Endothelial cell of umbilical vein (primary cell): ENCODE measurements around the gene BPIFB3. TPM values are rescaled to one million over a fixed set of nuclear protein-coding genes. Genes with fewer than 3 reads are reported as not detected.

Source experiments
- BruUV-seq: library from RNA; stranded (reverse); fragments of 400-500 nt; replicated peaks from 2 replicates; lab custom pipeline; 2021; lab: Mats Ljungman, UMichigan
- CTCF ChIA-PET: fragments of 300-600, 350-600 bp; sonication (Branson Sonifier 250); formaldehyde crosslinking; loops from one replicate; lab custom pipeline; 2021; ENCODE audit warnings: antibody characterized with exemption, inconsistent platforms; lab: Charles Lee
- POLR2A ChIA-PET: fragments of 300-600, 350-600 bp; sonication (Branson Sonifier 250); formaldehyde crosslinking; loops from one replicate; lab custom pipeline; 2021; ENCODE audit warnings: antibody characterized with exemption, inconsistent platforms; lab: Charles Lee
- DNase-seq: peaks from one replicate; pipeline ENCODE4 v3.0.0-alpha.2; 2011; ENCODE audit warnings: low read depth, low spot score
- FAIRE-seq: peaks from 2 replicates; lab custom pipeline; 2011; peaks lifted over from hg19 to GRCh38; lab: Jason Lieb, UNC
- H2AFZ ChIP-seq: 2 replicates; pipeline ENCODE4 v1.6.0; 2012; ENCODE audit warnings: low read depth, low read length, control low read depth, inconsistent platforms
- H3K27ac ChIP-seq: 2 replicates; pipeline ENCODE4 v1.5.1; 2011; ENCODE audit warnings: low read depth, mild to moderate bottlenecking, control low read depth, low read length, moderate library complexity; ENCODE audit not compliant: insufficient read depth
- H3K27me3 ChIP-seq, 2 experiments: 2 replicates each; pipeline versions ENCODE4 v1.6.0 to v1.6.1; 2011; ENCODE audit warnings: low read length in 2 of 2, mixed read lengths in 1 of 2; ENCODE audit not compliant: control insufficient read depth in 2 of 2, insufficient read depth in 2 of 2
- H3K36me3 ChIP-seq, 2 experiments: 2 replicates in 1 of 2; 3 replicates in 1 of 2; pipeline ENCODE4 v1.5.1; 2011; ENCODE audit warnings: low read length in 2 of 2, mild to moderate bottlenecking in 1 of 2, moderate library complexity in 1 of 2; ENCODE audit not compliant: control insufficient read depth in 2 of 2, insufficient read depth in 2 of 2; ENCODE audit errors: extremely low read depth in 1 of 2
- H3K4me1 ChIP-seq: 3 replicates; pipeline ENCODE4 v1.5.1; 2011; ENCODE audit warnings: mild to moderate bottlenecking, low read length; ENCODE audit not compliant: control insufficient read depth, insufficient read depth; ENCODE audit errors: extremely low read depth
- H3K4me2 ChIP-seq: 2 replicates; pipeline ENCODE4 v1.6.1; 2011; ENCODE audit warnings: low read length, control low read depth, mixed read lengths; ENCODE audit not compliant: insufficient read depth
- H3K4me3 ChIP-seq, 3 experiments: fragments of 200-600 bp in 1 of 3; sonication (generic), shearing (Covaris generic) in 1 of 3; replicated peaks in 1 of 3; 2 replicates each; pipeline ENCODE4 v1.5.1; 2011 to 2016; ENCODE audit warnings: control low read depth in 3 of 3, low read length in 3 of 3, mild to moderate bottlenecking in 2 of 3, inconsistent platforms in 1 of 3, low read depth in 1 of 3, moderate library complexity in 1 of 3; ENCODE audit not compliant: insufficient read depth in 1 of 3
- H3K79me2 ChIP-seq: 2 replicates; pipeline ENCODE4 v1.6.0; 2012; ENCODE audit warnings: low read length, inconsistent platforms; ENCODE audit not compliant: control insufficient read depth, insufficient read depth
- H3K9ac ChIP-seq: replicated peaks from 2 replicates; pipeline ENCODE3; 2011; ENCODE audit warnings: low read length, control low read depth; ENCODE audit not compliant: insufficient read depth; ENCODE audit errors: extremely low read depth
- H3K9me1 ChIP-seq: replicated peaks from 3 replicates; pipeline ENCODE4 v1.6.0; 2011; ENCODE audit warnings: mild to moderate bottlenecking, low read length; ENCODE audit not compliant: control insufficient read depth, insufficient read depth; ENCODE audit errors: extremely low read depth
- H3K9me3 ChIP-seq: replicated peaks from 2 replicates; pipeline ENCODE4 v1.5.1; 2012; ENCODE audit warnings: low read length, inconsistent platforms; ENCODE audit not compliant: control insufficient read depth, insufficient read depth
- H4K20me1 ChIP-seq: replicated peaks from 2 replicates; pipeline ENCODE3; 2011; ENCODE audit warnings: mild to moderate bottlenecking, low read length; ENCODE audit not compliant: control insufficient read depth, insufficient read depth; ENCODE audit errors: extremely low read depth
- CTCF ChIP-seq, 2 donors: IDR thresholded peaks; 1 replicate in 1 of 2; 2 replicates in 1 of 2; pipeline ENCODE4 v1.5.1; 2011; ENCODE audit warnings: low read length in 2 of 2, mild to moderate bottlenecking in 2 of 2, moderate library complexity in 2 of 2, control low read depth in 1 of 2, inconsistent platforms in 1 of 2, low read depth in 1 of 2; ENCODE audit not compliant: insufficient read depth in 1 of 2; ENCODE audit errors: extremely low read depth in 1 of 2
- EZH2 ChIP-seq: IDR thresholded peaks from 2 replicates; pipeline ENCODE4 v1.6.1; 2012; ENCODE audit warnings: borderline replicate concordance, low read depth, mild to moderate bottlenecking, moderate library complexity, low read length, inconsistent platforms; ENCODE audit not compliant: severe bottlenecking
- FOS ChIP-seq: IDR thresholded peaks from 2 replicates; pipeline ENCODE4 v1.6.1; 2011; ENCODE audit warnings: mild to moderate bottlenecking, low read length, moderate library complexity, borderline replicate concordance; ENCODE audit not compliant: insufficient read depth
- GATA2 ChIP-seq: IDR thresholded peaks from 2 replicates; pipeline ENCODE4 v1.7.0; 2011; ENCODE audit warnings: low read depth, mild to moderate bottlenecking, moderate library complexity, mixed read lengths, low read length; ENCODE audit not compliant: insufficient read length, insufficient read depth
- JUN ChIP-seq: IDR thresholded peaks from 2 replicates; pipeline ENCODE4 v1.6.1; 2011; ENCODE audit warnings: borderline replicate concordance, low read depth; ENCODE audit not compliant: insufficient read length, insufficient read depth
- MAX ChIP-seq: IDR thresholded peaks from 2 replicates; pipeline ENCODE4 v1.6.1; 2011; ENCODE audit not compliant: insufficient read depth, insufficient read length
- POLR2AphosphoS5 ChIP-seq: IDR thresholded peaks from 2 replicates; pipeline ENCODE4 v1.6.1; 2012; ENCODE audit warnings: low read depth, mild to moderate bottlenecking, control low read depth, low read length, moderate library complexity; ENCODE audit not compliant: insufficient read depth
- dilution Hi-C: fragments of 300-500 bp; cut with MboI; formaldehyde crosslinking; loops from one replicate; pipeline ENCODE4 v1.15.0; 2019; ENCODE audit warnings: low sequenced_read_pairs; ENCODE audit not compliant: extremely low pct_ligation_motif_present
- intact Hi-C: fragments of 100-400 bp; cut with micrococcal nuclease; formaldehyde crosslinking; loops from one replicate; pipeline ENCODE4 v1.10.0; 2022
- polyA plus RNA-seq, 4 experiments: library from polyadenylated mRNA; depleted of rRNA in 3 of 4; stranded (reverse) in 3 of 4; unstranded in 1 of 4; fragments of >200 nt; gene quantifications; 2 replicates each; pipeline versions ENCODE4 v1.2.1 to v1.2.3, GENCODE V29; 2011 to 2012; ENCODE audit warnings: missing spikeins in 1 of 4
- total RNA-seq: library from RNA; stranded (reverse); gene quantifications from 2 replicates; pipeline ENCODE4 v1.2.3, GENCODE V29; 2021

Gene BPIFB3
- total and polyA plus RNA-seq, 2 donors (not counting 3 experiments of a cell fraction or from before 2014, with no cell fraction given), result not detected

GRCh38 chr20:33004141-33004751 is 49.5 kb upstream of the BPIFB3 start, which contains the start of gene SUN5:
Gene SUN5 (minus strand): TSS chr20:33004433. CDS start chr20:33004340, 93 bp downstream.
- H3K9ac ChIP-seq, result no peak within 1 kb of the TSS
- no peak for TF ChIP-seq FOS
- TF ChIP-seq EZH2, result no peak
- TF ChIP-seq MAX, result no peak
- TF ChIP-seq POLR2AphosphoS5, result no peak
- no peak for TF ChIP-seq GATA2
- no peaks in the 10 kb centered on the region for H3K4me1 ChIP-seq
- no peak within 1 kb of the TSS for H3K27ac ChIP-seq
- intact Hi-C loops (no loop called here), dilution Hi-C loops (no loop called here)
- no TSS peak for BruUV-seq
- ChIA-PET CTCF (interaction anchor here (0.6 to 2.7 kb wide), 9 partner anchors 9 to 214 kb away, joined by 3 to 28 read pairs (median 4); no protein-coding TSS in a partner anchor), POLR2A (interaction anchor here (0.6 kb wide), 1 partner anchor 116 kb away, joined by 6 read pairs; no protein-coding TSS in a partner anchor)
- DNase-seq (no peak), FAIRE-seq (no peak)
- no peaks in the 10 kb centered on the region for H3K36me3 ChIP-seq
- no peaks in the 10 kb centered on the region for H3K9me1 ChIP-seq
- no peak within 1 kb of the TSS for H2AFZ ChIP-seq
- no peaks in the 10 kb centered on the region for H3K79me2 ChIP-seq
- H4K20me1 ChIP-seq, result no peaks in the 10 kb centered on the region
- H3K4me3 ChIP-seq, result no peak within 1 kb of the TSS
- no peaks in the 10 kb centered on the region for H3K9me3 ChIP-seq
- H3K4me2 ChIP-seq, result no peak within 1 kb of the TSS
- H3K27me3 ChIP-seq, result no peaks in the 10 kb centered on the region

DNA sequence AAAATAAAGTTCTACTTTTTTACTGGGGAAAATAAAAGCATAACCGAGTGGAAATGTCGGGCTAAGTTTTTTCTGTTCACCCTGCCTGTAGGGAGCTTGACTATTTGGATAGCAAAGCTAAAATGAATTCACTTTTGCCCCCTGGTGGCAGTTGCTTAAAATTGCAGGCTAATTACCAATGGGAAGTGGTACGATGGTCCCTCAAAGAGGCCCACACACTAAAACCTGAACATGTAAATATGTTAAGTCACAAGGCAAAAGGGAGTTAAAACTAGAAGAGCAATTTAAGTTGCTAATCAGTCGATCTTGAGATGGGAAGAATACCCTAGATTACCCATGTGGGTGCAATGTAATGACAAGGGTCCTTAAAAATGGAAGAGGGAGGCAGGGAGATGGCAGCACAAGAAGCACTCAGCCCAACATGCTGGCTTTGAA is 48.6 kb upstream of the BPIFB3 start:
- dilution Hi-C loops, result no loop called here
- CTCF ChIA-PET, result interaction anchor here (0.6 to 2.7 kb wide), 8 partner anchors 10 to 215 kb away, joined by 3 to 28 read pairs (median 4); no protein-coding TSS in a partner anchor
- Histone ChIP-seq H3K9ac (no peak overlapping the region), H3K9me3 (no peaks in the 10 kb centered on the region), H3K27ac (no peak overlapping the region), H3K4me2 (no peak overlapping the region), H3K27me3 (no peaks in the 10 kb centered on the region), H3K4me3 (no peak overlapping the region), H2AFZ (no peak overlapping the region), H3K79me2 (no peaks in the 10 kb centered on the region), H3K9me1 (no peaks in the 10 kb centered on the region), H3K4me1 (no peaks in the 10 kb centered on the region), H3K36me3 (no peaks in the 10 kb centered on the region), H4K20me1 (no peaks in the 10 kb centered on the region)
- DNase-seq (no peak), FAIRE-seq (peak; percentile 76)
- BruUV-seq, result no TSS peak
- TF ChIP-seq CTCF (IDR thresholded peaks at IDR 0.05; ENCODE audit: extremely low read depth in 1 of 2, insufficient read depth in 1 of 2, low read depth in 1 of 2, low read length in 2 of 2) (peak; percentile 34 to 56), JUN (no peak)
- POLR2A ChIA-PET, result no interaction called here
- intact Hi-C loops, result loop anchor here (1.0 to 5.0 kb wide), 2 partner anchors 103 to 213 kb away; no protein-coding TSS in a partner anchor
